Activated CD4-positive, alpha-beta T cell treated with anti-CD3 and anti-CD28 coated beads, Interleukin-10, Interleukin-2, amounts not matched to agents 100 ng/mL and 50 ng/mL, durations not matched to agents 16 hours and 8 hours (primary cell): ENCODE data around the gene DNAJC12.
A peak's percentile ranks its signal among the peaks of the same experiment; 100 is the strongest.
"Not testable (repeated sequence)": the region's sequence is repeated elsewhere in the genome, so short reads cannot be mapped to it uniquely, and the experiment has no call there.

Experiments used
- DNase-seq: peaks from one replicate; pipeline ENCODE4 v3.0.0-alpha.2; 2020

DNAJC12 gene

DNA sequence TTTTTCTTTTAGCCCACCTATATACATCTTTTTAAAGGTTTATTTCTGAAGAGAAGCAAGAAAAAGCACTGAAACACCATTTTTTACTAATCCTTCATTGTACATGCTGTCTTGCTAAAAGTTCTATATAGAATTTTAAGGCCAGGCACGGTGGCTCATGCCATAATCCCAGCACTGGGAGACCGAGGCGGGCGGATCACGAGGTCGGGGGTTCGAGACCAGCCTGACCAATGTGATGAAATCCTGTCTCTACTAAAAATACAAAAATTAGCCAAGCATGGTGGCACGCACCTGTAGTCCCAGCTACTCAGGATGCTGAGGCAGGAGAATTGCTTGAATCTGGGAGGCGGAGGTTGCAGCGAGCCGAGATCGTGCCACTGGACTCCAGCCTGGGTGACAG lies 1.5 kb upstream of the DNAJC12 start:
- not testable (repeated sequence) for DNase-seq

DNA sequence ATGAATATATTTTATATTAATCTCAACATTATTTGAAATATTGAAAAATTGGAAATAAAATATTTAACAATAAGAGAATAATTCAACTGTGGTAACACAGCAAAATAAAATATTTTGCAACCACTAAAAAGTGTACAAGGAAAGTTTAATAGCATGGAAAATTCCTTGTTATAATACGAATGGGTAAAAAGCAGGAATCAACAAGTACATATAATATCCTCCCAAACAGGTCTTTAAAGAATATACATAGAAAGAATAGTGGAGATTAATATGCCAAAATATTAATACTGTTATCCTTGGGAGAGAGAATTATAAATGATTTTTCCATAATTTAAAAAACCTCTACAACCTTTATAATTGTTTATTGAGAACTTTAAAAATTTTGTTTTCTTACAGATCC lies 1.0 kb downstream of the DNAJC12 start:
- DNase-seq: no peak

DNA sequence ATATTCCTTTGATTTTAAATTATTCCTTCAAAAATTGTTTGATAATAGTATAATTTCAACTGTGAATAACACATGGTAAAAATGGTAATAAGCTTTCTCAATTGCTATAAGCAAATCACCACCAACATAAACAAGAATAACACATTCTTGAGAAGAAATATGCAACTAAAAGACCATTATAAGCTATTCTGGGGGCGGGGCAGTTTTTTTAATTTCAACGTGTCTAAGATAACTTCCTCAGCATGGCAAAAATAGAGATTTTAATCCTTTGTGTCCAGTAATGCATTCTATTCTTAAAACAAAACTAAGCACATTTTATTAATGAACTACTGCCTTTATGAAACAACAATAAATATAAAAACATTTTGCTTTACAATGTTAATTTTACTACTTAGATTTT lies 1.5 kb downstream of the DNAJC12 start:
- no peak for DNase-seq

DNA sequence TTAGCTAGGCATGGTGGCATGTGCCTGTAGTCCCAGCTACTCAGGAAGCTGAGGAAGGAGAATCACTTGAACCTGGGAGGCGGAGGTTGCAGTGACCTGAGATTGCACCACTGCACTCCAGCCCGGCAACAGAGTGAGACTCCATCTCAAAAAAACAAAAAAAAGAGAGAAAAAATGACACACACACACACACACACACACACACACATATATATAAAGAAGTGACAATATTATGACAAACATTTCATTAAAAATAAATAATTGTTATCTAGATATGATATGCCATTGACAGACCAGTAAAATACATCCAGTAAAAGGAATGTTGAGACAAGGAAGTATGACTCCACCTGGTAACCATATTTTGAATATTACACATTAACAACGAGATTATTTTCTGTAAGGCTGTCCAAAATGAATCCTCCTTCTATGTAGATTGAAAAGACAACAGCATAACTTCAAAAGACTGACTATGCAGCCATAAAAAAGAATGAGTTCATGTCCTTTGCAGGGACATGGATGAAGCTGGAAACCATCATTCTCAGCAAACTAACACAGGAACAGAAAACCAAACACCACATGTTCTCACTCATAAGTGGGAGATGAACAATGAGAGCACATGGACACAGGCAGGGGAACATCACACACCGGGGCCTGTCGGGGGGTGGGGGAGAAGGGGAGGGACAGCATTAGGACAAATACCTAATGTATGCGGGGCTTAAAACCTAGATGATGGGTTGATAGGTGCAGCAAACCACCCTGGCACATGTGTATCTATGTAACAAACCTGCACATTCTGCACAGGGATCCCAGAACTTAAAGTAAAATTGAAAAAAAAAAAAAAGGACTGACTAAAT lies 2.2 kb downstream of the DNAJC12 start:
- DNase-seq: not testable (repeated sequence)

DNA sequence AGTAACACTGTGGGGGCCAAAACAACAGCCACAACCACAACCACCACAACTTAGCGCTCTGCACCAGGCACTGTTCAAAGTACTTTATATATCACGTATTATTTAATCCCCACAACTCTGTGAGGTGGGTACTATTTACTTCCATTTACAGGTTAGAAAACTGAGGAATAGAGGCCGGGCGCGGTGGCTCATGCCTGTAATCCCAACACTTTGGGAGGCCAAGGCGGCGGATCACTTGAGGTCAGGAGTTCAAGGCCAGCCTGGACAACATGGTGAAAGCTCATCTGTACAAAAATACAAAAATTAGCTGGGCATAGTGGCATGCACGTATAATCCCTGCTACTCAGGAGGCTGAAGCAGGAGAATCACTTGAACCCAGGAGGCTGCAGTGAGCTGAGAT lies 3.6 kb downstream of the DNAJC12 start:
- DNase-seq: no peak

DNA sequence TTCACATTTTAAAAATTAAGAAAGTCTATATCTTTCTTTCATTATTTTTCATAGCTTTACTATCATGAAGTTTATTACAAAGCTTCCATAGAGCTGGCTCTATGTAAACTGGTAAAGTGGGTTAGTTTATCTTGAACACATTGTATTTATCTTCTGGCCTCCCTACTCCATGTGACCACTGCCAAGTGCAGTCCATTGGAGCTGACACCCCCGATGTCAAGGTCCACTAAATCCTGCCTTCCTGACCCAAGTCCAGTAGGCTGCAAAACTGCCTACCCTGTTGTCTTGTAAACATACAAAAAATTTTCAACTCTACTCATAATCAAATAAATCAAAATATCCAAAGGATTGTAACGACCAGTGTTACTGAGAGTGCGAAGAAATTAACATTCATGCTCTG lies 10.2 kb downstream of the DNAJC12 start:
- DNase-seq: no peak

DNA sequence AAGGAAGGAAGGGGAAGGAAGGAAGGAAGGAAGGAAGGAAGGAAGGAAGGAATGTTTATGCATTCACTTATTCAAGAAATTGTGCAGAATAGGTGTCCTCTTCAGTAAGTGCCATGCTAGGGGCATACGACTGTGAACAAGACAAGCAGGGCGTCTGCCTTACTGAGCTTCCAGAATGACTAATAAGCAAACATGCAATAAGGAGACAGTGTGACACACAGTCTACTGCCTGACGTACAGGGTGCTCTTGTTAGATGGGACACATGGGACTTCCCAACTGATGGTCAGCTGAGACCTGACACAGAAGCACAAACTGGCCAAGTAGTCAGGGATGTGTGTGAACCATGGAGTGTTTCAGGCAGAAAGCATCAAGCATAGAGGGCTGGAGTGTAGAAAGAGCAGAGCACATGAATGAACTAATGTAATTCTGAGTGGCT lies 18.2 kb downstream of the DNAJC12 start:
- DNase-seq: peak; percentile 63

DNA sequence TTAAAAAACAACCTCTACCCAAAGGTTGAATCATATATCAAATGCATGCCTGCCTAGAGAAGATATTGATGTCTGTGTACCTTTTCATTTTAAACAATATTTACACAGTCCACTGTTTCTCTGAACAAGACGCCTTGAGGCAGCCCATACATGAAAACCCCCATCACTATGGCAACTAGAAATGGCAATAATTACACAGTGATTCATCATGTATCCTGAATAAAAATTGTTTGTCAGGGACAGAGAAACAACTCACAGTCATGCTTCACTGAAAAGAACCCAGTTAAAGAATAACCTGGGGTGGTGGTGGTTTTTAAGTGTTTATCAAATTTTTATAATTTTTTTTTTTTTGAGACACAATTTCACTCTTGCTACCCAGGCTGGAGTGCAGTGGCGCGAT lies 19.7 kb downstream of the DNAJC12 start:
- DNase-seq: peak; percentile 50

DNA sequence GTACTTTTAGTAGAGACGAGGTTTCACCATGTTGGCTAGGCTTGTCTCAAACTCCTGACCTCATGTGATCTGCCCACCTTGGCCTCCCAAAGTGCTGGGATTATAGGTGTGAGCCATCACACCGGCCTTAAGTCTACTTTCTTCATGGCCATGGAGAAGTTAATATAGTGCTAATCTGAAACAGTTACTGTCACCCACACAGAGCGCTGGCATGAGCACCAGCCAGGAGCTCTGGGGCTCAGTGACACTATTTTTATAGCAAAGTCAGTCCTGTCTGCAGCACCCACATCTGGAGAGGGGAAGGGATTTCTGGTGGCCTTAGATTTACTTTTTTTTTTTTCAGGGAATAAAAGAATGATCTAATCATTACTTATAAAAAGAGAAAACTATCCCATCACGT lies 21.3 kb downstream of the DNAJC12 start:
- DNase-seq: no peak

DNA sequence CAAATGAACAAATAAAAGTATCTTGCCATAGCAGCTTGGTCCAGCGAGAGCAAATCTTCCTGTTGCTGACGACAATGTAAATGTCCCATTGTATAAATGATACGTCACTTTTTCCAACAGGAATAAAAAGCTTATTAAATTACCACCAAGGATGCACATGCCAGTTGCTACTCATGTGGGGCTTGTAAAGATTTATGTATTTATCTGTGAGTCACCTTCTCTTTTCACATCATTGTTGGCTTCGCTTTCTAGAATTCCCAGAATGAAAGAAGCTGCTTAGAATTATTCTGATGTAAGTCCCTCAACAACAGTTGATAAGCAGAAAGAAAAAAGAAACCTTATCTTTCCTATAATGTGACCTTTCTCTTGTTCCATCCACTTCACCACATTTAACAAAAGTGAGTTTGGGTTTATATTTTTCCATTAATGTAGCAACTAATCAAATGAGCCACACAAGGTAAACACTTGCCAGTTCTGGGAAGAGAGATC lies 22.4 kb downstream of the DNAJC12 start:
- DNase-seq: peak; percentile 65

DNA sequence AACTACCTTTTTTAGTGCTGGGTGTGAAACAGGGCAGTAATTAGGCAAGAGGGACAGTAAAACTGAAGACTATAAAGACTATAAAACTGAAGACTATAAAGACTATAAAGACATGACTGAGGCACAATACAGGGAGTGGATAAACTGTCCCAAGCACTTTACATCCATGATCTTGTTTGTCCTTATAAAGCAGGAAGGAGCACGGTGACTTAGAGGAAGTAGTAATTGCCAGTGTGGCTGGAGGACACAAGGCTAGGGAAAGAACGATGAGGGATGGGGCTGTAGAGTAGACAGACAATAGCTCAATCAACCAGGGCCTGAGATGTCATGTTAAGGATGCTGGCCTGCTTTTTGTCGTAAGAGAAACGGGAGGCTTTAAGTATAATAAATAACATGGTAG lies 26.0 kb downstream of the DNAJC12 start:
- no peak for DNase-seq

DNA sequence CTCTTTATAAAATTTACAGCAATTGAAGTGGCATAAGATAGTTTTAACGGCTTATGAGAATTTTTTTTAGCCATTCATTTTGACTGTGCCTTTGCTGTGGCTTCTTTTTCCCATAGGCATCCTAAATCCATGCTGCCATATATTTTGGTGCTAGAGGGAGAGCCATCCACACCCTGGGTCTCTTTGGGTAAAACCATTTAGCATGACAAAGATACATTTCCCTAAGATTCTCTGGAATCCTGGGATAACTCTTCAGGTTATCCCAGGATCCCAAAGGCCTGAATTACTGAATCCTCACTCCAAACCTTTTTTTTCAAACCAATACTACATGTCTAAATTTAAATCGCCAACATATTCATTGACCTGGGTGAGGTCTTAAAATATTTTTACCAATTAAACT lies 28.9 kb downstream of the DNAJC12 start:
- DNase-seq: no peak

DNA sequence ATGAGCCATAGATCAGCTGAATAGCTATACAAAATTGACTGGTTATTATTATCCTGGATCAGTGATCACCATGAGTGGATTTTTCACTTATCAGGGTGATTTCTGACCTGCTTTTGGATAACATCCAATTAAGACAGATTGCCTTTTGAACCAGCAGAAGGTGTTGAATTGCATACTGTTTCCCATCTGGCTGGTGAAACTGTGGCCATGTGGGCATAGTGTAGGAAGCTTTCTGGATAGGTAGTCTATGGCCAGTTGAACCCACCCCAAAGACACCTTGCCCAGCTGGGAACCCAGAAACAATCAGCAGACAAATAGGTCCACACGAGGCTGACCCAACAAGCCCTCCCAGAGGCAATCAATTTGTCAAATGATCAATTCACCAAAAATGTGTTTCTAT lies 29.3 kb downstream of the DNAJC12 start:
- DNase-seq: no peak

DNA sequence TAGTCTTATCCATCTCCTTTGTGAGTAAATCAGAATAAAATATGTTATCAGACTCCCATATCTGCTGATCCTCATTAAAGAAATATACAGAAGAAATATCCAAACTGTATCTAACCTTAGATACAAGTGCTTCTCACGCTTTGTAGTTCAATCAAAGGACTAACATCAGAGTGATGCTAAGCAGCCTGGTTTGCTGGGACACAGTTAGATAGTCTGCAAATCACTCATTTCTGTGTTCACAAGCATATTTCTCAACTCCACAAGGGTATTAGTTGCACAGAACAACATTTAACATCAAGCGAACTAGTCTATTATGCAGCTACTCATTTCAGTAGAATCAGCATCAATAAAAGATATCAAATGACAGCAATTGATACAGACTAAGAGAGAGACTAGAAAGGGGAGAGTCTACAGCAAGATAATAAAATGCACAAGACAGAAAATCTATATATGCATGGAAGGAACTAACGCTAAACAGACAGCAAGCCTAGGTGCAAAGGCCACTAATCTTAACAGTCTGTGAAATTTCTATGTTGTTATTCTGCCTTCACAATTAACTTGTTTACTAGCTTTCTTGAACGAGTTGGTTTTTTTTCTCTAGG lies 30.0 kb downstream of the DNAJC12 start:
- no peak for DNase-seq

DNA sequence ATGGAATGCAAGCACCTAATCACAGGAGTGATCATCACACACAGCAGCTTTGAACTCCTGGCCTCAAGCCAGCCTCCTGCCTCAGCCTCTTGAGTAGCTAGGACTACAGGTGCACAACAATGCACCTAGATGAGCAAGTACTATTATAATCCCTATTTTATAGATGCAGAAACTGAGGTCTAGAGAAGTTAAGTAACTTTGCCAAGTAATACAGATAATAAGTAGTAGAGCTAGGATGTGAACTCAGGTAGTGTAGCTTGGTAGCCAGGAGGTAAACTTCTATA lies 33.7 kb downstream of the DNAJC12 start:
- no peak for DNase-seq

DNA sequence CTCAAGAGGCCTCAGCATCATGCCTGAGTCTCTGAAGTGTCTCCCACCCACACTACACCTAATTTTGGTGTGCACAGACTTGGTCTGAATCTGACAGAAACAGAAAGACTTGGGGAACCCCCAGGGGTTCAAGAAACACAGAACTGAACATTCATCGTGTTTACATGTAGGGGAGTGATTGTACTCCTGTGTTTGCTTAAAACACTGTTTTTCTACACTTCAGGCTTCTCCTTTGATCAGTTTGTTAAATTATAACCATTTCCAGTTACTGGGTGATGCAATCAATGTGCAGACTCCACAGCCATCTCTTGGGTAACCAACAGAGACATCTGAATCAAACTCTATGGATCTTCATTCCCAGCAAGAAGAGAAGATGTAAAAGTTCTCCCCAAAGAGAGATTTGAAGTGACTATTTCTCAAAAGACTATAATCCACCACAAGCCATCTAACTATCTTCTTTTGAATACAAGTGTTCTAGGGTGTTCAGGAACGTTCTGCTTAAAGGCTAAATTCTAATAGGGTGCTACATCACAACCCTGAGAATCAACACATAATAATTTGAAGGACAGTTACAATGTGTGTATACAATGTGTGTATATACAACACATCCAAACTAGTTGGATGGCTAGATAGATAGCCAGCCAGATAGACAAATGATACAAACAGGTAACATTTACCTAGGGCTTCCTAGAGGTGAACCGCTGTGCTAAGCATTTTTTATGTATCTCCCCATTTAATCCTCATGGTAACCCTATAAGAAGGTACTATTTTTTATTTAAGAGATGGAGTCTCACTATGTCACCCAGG lies 34.2 kb downstream of the DNAJC12 start:
- peak; percentile 69 for DNase-seq

DNA sequence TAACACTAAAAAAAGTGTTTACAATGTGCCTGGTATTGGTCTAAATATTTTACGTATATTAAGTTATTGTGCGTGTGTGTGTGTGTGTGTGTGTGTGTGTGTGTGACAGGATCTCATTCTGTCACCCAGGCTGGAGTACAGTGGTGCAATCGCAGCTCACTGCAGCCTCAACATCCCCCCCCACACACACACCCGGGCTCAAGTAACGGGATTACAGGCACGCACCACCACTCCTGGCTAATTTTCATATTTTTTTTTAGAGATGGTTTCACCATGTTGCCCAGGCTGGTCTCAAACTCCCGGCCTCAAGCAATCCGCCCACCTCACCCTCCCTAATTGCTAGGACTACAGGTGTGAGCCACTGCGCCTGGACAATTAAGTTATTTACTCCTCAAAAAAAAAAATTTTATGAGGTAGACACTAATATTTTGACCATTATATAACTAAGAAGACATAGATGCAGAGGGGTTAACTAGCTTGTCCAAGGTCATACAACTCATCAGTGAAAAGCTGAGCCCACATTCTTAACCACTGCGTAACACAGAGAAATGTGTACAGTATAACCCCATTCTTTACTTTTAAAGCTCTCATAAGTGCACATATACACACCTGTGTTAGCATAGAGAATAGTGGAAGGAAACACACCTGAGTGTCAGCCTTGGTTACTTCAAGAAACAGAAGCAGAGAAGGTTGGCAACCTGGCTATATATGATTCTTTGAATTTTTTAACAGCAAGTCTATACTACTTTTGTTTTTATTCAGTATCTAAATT lies 35.0 kb downstream of the DNAJC12 start:
- DNase-seq: no peak

DNA sequence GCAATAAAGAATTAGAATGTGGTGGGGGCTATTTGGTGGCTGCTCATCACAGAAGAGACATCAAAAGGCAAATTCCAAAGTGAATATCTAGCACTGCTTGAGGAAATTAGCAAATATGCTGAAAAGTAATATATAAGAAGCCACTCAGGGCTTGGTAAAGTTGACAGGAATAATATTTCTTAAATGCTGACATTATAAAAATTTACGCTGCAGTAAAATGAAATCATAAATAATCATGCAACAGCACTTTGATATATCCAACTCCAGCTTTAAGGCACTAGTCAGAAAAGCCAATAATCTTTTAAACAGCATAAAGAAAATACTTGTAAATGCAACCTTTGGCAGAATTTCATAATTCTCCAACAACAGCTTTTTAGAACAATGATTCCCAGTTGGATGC lies 36.9 kb downstream of the DNAJC12 start:
- no peak for DNase-seq

DNA sequence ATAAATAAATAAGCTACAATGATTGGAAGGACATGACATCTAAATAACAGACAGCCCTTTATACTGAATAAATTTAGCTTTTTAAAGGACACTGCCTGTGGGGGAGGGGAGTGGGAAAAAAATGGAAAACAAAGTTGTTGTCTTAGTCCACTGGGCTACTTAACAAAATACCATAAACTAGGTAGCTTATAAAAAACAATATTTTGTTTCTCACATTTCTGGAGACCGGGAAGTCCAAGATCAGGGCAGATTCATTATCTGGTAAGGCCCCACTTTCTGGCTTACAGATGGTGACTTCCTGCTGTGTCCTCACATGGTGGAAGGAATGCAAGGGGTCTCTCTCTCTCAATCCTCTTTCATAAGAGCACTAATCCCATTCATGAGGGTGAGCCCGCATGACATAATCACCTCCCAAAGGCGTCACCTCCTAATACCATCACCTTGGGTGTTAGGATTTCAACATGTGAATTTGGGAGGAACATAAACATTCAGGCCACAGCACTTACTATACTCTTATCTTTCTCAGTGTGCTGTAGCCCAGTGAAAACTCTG lies 43.0 kb downstream of the DNAJC12 start:
- no peak for DNase-seq

DNA sequence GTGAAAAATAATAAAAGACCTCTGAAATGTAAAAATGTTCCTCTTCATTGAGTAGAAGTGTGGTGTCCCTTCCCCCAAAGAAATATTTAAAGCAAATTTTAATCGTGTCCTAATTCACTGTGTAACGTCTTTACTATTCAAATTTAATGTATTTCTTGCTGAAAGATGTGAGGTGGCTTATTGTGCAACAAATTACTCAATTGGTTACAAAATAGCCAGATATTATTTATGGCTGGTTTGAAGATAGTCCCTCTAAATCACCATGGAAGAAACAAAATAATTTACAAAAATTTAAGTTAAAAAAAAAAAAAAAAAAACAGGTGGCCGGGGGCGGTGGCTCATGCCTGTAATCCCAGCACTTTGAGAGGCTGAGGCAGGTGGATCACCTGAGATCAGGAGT lies 43.7 kb downstream of the DNAJC12 start:
- DNase-seq: no peak

DNA sequence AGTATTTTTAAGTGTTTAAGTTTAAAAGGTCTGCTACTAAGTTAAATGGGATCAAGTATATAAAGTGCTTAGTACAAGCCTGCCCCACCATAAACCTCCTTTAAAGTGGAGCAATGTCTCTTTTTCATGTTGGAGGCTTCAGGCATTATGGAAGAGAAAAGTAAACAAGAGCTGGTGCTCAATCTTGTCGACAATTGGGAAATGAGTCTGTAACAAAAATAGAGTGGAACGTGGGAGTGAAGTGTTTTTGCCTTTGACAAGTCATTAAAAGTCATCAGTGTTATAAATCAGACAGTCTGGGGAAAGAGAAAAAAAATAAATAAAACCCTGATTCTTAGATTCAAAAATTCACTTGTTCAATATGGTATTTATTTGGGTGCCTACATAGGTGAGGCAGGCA lies 44.7 kb downstream of the DNAJC12 start:
- DNase-seq: no peak

DNA sequence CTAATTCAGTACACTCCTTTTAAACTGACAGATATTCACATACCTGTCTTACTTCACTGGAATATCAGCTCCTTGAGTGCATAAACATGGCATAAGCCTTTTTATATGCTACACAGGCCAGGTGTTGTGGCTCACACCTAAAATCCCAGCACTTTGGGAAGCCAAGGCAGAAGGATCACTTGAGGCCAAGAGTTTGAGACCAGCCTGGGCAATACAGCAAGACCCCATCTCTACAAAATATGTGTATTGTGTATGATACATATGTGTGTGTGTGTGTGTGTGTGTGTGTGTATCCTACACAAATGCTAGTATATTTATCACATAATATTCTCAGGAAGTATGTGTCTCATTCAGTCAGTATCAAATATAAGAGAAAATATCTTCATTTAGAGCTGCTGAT lies 45.3 kb downstream of the DNAJC12 start:
- DNase-seq: no peak
